ENCODE results near the gene TPP1.

The TPP1 gene

GRCh38 chr11:6566704-6567370 is 52.4 kb downstream of the TPP1 start:
- FAIRE-seq, result no peak

GRCh38 chr11:6565988-6566703 is 53.1 kb downstream of the TPP1 start:
- DNase-seq (ENCODE audit: insufficient read length, low spot score), result no peak
- FAIRE-seq, result no peak

More at GRCh38 chr11:6566704-6567370, 52.4 kb downstream of the TPP1 start:
- DNase-seq (ENCODE audit: insufficient read length, low spot score), result no peak

GRCh38 chr11:6565325-6565724 is 53.9 kb downstream of the TPP1 start:
- DNase-seq (ENCODE audit: insufficient read length, low spot score) (no peak), FAIRE-seq (no peak)

- FAIRE-seq (no peak), DNase-seq (ENCODE audit: insufficient read length, low spot score) (no peak)
Measured at GRCh38 chr11:6563667-6564066, 55.6 kb downstream of the TPP1 start.

- DNase-seq (ENCODE audit: insufficient read length, low spot score), result no peak
- no peak for FAIRE-seq
Measured at GRCh38 chr11:6563121-6563619, 56.1 kb downstream of the TPP1 start.

Data from GM19239 (cell line).